ENCODE data around the gene PINLYP. TPM values are rescaled to one million over a fixed set of nuclear protein-coding genes. Genes with fewer than 3 reads are reported as not detected.

PINLYP gene
- total RNA-seq, 4 donors from 2014 or later = 3.3 to 11.7 (median 6.0) TPM

DNA sequence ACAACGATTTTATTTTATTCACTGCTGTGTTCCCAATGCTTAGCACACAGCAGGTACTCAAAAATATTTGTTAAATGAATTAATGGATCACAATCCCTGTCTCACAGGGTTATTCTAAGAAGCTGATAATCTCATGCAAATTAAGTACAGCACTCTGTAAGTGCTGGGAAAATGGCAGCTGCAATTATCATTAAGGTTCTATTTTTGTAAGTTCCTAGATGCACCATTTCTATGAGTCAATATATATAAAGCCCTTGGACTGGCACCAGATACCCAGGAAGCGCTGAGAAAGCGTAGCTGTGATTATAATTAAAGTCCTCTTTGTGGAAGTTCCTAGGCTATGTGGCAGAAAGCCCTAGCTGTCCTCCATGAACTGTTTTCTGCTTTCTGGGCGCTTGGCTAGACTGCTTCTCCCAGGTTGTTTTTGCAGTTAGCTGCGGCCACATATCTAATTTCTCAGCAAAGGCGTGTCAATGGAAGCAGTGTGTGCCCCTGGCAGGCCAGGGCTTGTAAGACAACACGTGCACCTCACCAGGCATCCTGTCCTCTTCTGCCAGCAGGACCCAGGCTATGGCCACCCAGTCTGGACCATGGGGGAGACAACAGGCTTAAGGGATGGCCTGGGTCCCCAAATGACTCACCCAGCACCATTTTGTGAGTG lies 31.1 kb downstream of the PINLYP start:
- TF ChIP-seq CTCF (IDR thresholded peaks at IDR 0.05; ENCODE audit: low read depth) = no peak

DNA sequence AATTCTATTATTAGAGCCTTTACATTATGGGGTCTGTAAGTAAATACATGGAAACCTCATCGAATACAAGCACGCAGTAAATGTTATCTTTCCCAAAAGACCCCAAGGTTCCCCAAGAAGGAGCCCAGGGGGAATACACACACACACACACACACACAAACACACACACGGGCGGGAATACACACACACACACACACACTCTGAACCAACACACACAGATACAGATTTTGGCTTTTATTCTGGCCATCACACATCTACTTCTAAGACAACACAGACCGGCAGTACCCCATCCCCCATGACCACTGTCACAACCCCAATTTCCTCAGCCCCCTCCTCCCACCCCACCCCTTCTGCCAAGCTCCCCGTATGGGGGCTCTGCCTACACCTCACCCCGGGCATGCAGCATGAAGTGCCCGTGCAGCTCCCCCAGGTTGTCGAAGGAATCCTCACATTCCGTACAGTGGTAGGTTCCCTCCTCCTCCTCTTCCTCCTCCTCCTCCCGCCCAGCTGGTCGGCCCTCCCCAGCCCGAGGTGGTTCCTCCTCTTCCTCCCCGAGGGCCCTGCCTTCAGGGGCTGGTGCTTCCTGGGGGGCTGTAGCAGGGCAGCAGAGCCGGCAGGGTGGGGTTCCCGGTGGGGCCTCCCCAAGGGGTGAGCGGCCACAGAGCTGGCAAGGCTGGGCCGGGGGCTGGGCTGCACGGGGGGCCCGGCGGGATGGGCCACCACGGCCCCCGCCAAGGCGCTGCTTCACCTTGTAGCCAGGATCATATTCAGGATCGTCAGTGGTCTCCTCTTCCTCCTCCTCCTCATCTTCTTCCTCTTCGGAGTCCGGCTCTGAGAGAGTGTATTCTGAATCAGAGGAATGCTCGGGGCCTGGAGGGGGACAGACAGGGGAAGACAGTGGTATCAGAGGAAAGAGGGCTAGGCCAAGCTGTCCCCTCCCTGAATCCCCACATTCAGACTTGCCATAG lies 31.9 kb downstream of the PINLYP start:
- TF ChIP-seq CTCF (IDR thresholded peaks at IDR 0.05; ENCODE audit: low read depth) = no peak

DNA sequence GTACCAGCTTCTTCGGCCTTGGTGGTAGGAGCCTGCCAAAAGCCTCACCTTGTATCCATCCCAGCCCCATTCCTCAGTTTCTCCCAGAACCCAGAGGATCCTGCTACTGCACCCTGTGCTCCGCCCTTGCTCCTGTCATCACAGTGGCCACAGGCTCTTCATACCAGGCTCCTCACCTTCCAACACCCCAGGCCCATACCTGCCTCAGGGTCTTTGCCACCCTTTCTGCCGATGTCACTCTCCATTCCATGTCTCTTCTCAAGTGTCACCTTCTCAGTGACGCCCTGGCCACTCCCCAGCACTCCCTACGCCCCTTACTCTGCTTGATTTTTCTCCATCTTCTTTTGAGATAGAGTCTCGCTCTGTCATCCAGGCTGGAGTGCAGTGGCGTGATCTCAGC lies 34.3 kb downstream of the PINLYP start:
- no peak for TF ChIP-seq CTCF (IDR thresholded peaks at IDR 0.05; ENCODE audit: low read depth)

- TF ChIP-seq CTCF (IDR thresholded peaks at IDR 0.05; ENCODE audit: low read depth) = no peak
Observed at GRCh38 chr19:43610493-43610892, 34.9 kb downstream of the PINLYP start.

- TF ChIP-seq CTCF (IDR thresholded peaks at IDR 0.05; ENCODE audit: low read depth) = no peak
Observed at GRCh38 chr19:43611788-43612187, 36.2 kb downstream of the PINLYP start, which contains the start of gene SRRM5. Gene SRRM5, plus strand, starts transcription at chr19:43612088. Its CDS starts 34 bp downstream, at chr19:43612122.

GRCh38 chr19:43612374-43612773 lies 36.8 kb downstream of the PINLYP start:
- TF ChIP-seq CTCF (IDR thresholded peaks at IDR 0.05; ENCODE audit: low read depth) = no peak

DNA sequence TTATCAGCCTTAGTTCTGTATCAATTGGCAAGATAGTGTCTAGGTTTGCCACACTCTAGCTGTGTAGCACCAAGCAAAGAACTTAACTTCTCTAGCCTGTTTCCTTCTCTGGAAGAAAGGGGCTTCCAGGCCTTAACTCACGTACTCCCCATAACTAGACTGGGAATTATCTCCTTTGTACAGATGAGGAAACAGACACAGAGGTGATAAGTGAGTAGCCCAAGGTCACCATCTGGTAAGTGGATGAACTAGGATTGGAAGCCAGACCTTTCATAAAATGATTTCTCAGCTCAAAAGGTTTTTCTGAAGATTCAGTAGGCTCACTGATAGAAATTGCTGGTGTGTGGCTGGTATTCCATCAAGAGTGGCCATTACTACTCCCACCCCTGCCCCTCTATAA lies 40.7 kb downstream of the PINLYP start:
- TF ChIP-seq CTCF (IDR thresholded peaks at IDR 0.05; ENCODE audit: low read depth) = no peak
